IMR-90 (cell line): ENCODE results near the gene VWA8. TPM values are rescaled to one million over a fixed set of nuclear protein-coding genes. Genes with fewer than 3 reads are reported as not detected.

Experiments
- ATAC-seq: fragments of 200-7000 bp; cut with Tn5 transposase; 2 replicates; pipeline ENCODE4 v1.9.1; 2020; ENCODE audit warnings: low read depth, mild to moderate bottlenecking, moderate library complexity
- BruUV-seq: library from RNA; stranded (reverse); fragments of 400-500 nt; replicated peaks from 2 replicates; lab custom pipeline; 2021; lab: Mats Ljungman, UMichigan
- CTCF ChIA-PET: fragments of 300-600 bp; formaldehyde crosslinking; extraction: SDS; loops from one replicate; lab custom pipeline; 2021; ENCODE audit warnings: antibody characterized with exemption; lab: Yijun Ruan, JAX
- POLR2A ChIA-PET: fragments of 300-600 bp; sonication (Branson Sonifier 250); formaldehyde crosslinking; loops from one replicate; lab custom pipeline; 2022; ENCODE audit warnings: antibody characterized with exemption; ENCODE audit not compliant: unreplicated experiment; lab: Charles Lee
- DNase-seq: peaks from one replicate; pipeline ENCODE4 v3.0.0; 2013
- H2AFZ ChIP-seq: replicated peaks from 2 replicates; pipeline ENCODE3; 2013; ENCODE audit warnings: low read length, mild to moderate bottlenecking; ENCODE audit not compliant: poor library complexity
- H2AK5ac ChIP-seq: 2 replicates; pipeline ENCODE4 v1.6.1; 2013; ENCODE audit warnings: low read depth, low read length, inconsistent platforms
- H2AK9ac ChIP-seq: replicated peaks from 2 replicates; pipeline ENCODE3; 2013; ENCODE audit warnings: mild to moderate bottlenecking, low read depth, low read length, moderate library complexity; ENCODE audit not compliant: poor library complexity
- H2BK120ac ChIP-seq: 2 replicates; pipeline ENCODE4 v1.6.1; 2013; ENCODE audit warnings: low read depth, low read length, inconsistent platforms
- H2BK15ac ChIP-seq: 3 replicates; pipeline ENCODE4 v1.6.1; 2013; ENCODE audit warnings: low read depth, low read length, inconsistent platforms
- H2BK20ac ChIP-seq: 2 replicates; pipeline ENCODE4 v1.6.1; 2013; ENCODE audit warnings: low read depth, mild to moderate bottlenecking, inconsistent platforms, low read length, moderate library complexity
- H2BK5ac ChIP-seq: 2 replicates; pipeline ENCODE4 v1.6.1; 2013; ENCODE audit warnings: mild to moderate bottlenecking, low read depth, low read length, inconsistent platforms; ENCODE audit not compliant: poor library complexity, severe bottlenecking
- H3K14ac ChIP-seq: replicated peaks from 2 replicates; pipeline ENCODE4 v1.6.1; 2013; ENCODE audit warnings: low read depth, low read length, inconsistent platforms
- H3K18ac ChIP-seq: 2 replicates; pipeline ENCODE4 v1.6.1; 2013; ENCODE audit warnings: low read depth, low read length, control low read depth
- H3K23ac ChIP-seq: 2 replicates; pipeline ENCODE4 v1.6.1; 2013; ENCODE audit warnings: low read depth, low read length, inconsistent platforms
- H3K27ac ChIP-seq: 2 replicates; pipeline ENCODE4 v1.5.1; 2013; ENCODE audit warnings: mild to moderate bottlenecking, control low read depth, low read length; ENCODE audit not compliant: insufficient read depth
- H3K27me3 ChIP-seq: 2 replicates; pipeline ENCODE4 v1.6.1; 2013; ENCODE audit warnings: low read length; ENCODE audit not compliant: control insufficient read depth, insufficient read depth
- H3K36me3 ChIP-seq: 2 replicates; pipeline ENCODE4 v1.6.1; 2013; ENCODE audit warnings: low read length, mixed read lengths; ENCODE audit not compliant: control insufficient read depth, insufficient read depth
- H3K4ac ChIP-seq: 2 replicates; pipeline ENCODE4 v1.6.1; 2013; ENCODE audit warnings: low read depth, low read length, inconsistent platforms
- H3K4me1 ChIP-seq: 2 replicates; pipeline ENCODE4 v1.6.1; 2013; ENCODE audit warnings: low read length, mixed read lengths; ENCODE audit not compliant: control insufficient read depth, insufficient read depth
- H3K4me2 ChIP-seq: 2 replicates; pipeline ENCODE4 v1.6.1; 2013; ENCODE audit warnings: low read depth, mild to moderate bottlenecking, control low read depth, low read length, moderate library complexity
- H3K4me3 ChIP-seq: 2 replicates; pipeline ENCODE4 v1.5.1; 2013; ENCODE audit warnings: low read depth, mild to moderate bottlenecking, control low read depth, low read length, moderate library complexity; ENCODE audit not compliant: insufficient read depth
- H3K56ac ChIP-seq: 2 replicates; pipeline ENCODE4 v1.6.1; 2013; ENCODE audit warnings: low read length, inconsistent platforms; ENCODE audit not compliant: insufficient read depth; ENCODE audit errors: extremely low read depth
- H3K79me1 ChIP-seq, 2 experiments: 2 replicates each; pipeline ENCODE4 v1.6.1; 2013; ENCODE audit warnings: low read length in 2 of 2, inconsistent platforms in 1 of 2, low read depth in 1 of 2
- H3K9ac ChIP-seq: 2 replicates; pipeline ENCODE4 v1.6.1; 2013; ENCODE audit warnings: low read depth, low read length, control low read depth
- H3K9me1 ChIP-seq: 2 replicates; pipeline ENCODE4 v1.6.1; 2013; ENCODE audit warnings: low read length, inconsistent platforms; ENCODE audit not compliant: insufficient read depth
- H3K9me3 ChIP-seq: 2 replicates; pipeline ENCODE4 v1.6.1; 2013; ENCODE audit warnings: low read length; ENCODE audit not compliant: control insufficient read depth, insufficient read depth
- H4K20me1 ChIP-seq: 2 replicates; pipeline ENCODE4 v1.6.1; 2013; ENCODE audit warnings: low read length, inconsistent platforms; ENCODE audit not compliant: insufficient read depth
- H4K5ac ChIP-seq: 2 replicates; pipeline ENCODE4 v1.6.1; 2013; ENCODE audit warnings: mild to moderate bottlenecking, low read depth, low read length, control low read depth
- H4K8ac ChIP-seq, 2 experiments: 2 replicates each; pipeline ENCODE4 v1.6.1; 2013; ENCODE audit warnings: low read depth in 2 of 2, low read length in 2 of 2, control low read depth in 1 of 2, inconsistent platforms in 1 of 2
- H4K91ac ChIP-seq: 2 replicates; pipeline ENCODE4 v1.6.1; 2013; ENCODE audit warnings: low read depth, low read length, inconsistent platforms; ENCODE audit not compliant: insufficient read depth
- BHLHE40 ChIP-seq: fragments of 150-350 bp; IDR thresholded peaks from 2 replicates; pipeline ENCODE4 v1.6.1; 2016; ENCODE audit warnings: mild to moderate bottlenecking, low read depth, low read length
- CEBPB ChIP-seq: IDR thresholded peaks from 2 replicates; pipeline ENCODE4 v1.6.1; 2012; ENCODE audit warnings: low read depth, low read length, improper control_type of control experiment
- CHD1 ChIP-seq: IDR thresholded peaks from 2 replicates; pipeline ENCODE4 v1.6.1; 2012; ENCODE audit warnings: low read depth, low read length, improper control_type of control experiment
- MAZ ChIP-seq: IDR thresholded peaks from 2 replicates; pipeline ENCODE4 v1.6.1; 2012; ENCODE audit warnings: low read depth, mild to moderate bottlenecking, low read length, improper control_type of control experiment, moderate library complexity, borderline replicate concordance
- MXI1 ChIP-seq: IDR thresholded peaks from 2 replicates; pipeline ENCODE4 v1.6.1; 2012; ENCODE audit warnings: low read depth, mild to moderate bottlenecking, low read length, moderate library complexity, borderline replicate concordance
- NFE2L2 ChIP-seq: fragments of 150-350 bp; IDR thresholded peaks from 2 replicates; pipeline ENCODE4 v1.6.1; 2016; ENCODE audit warnings: low read depth, mild to moderate bottlenecking, low read length
- POLR2A ChIP-seq: IDR thresholded peaks from 2 replicates; pipeline ENCODE4 v1.6.1; 2012; ENCODE audit warnings: mild to moderate bottlenecking, low read depth, low read length
- SMC3 ChIP-seq: fragments of 150-350 bp; IDR thresholded peaks from 2 replicates; pipeline ENCODE4 v1.6.1; 2016; ENCODE audit warnings: low read depth, mild to moderate bottlenecking, antibody characterized with exemption, low read length, moderate library complexity
- WGBS, 2 experiments: methylation state at CpG; one replicate each; pipeline versions ENCODE4 v1.1.5 to v1.1.7; 2013; ENCODE audit warnings: missing lambda C conversion rate in 2 of 2; ENCODE audit not compliant: insufficient read length in 1 of 2; ENCODE audit errors: extremely low coverage in 2 of 2; 5-methylcytosine and 5-hydroxymethylcytosine counted together
- dilution Hi-C: fragments of 300-500 bp; cut with HindIII; formaldehyde crosslinking; loops from one replicate; pipeline ENCODE4 v1.14.3; 2018; ENCODE audit warnings: low sequenced_read_pairs; ENCODE audit not compliant: unreplicated experiment
- in situ Hi-C: fragments of 300-500 bp; cut with MboI; formaldehyde crosslinking; loops from 3 replicates; pipeline ENCODE4 v1.14.3; 2019; ENCODE audit warnings: low sequenced_read_pairs, inconsistent platforms, mixed read lengths
- intact Hi-C: fragments of 100-400 bp; cut with micrococcal nuclease; formaldehyde crosslinking; loops from 2 replicates; pipeline ENCODE4 v1.10.0; 2022
- polyA plus RNA-seq, 3 experiments: library from polyadenylated mRNA; depleted of rRNA; stranded (reverse); fragments of >200 nt; gene quantifications; 2 replicates each; pipeline ENCODE4 v1.2.3, GENCODE V29; 2012; ENCODE audit warnings: low replicate concordance in 1 of 3
- total RNA-seq: library from RNA; depleted of rRNA; stranded (reverse); fragments of >200 nt; gene quantifications from 2 replicates; pipeline ENCODE4 v1.2.3, GENCODE V29; 2012
- TF ChIP-seq, protein P1 (sequence below): fragments of 150-350 bp; IDR thresholded peaks from 2 replicates; pipeline ENCODE4 v1.6.1; 2017; ENCODE audit warnings: mild to moderate bottlenecking, antibody characterized with exemption, low read length, low read depth

VWA8 gene
- total and polyA plus RNA-seq, 2 of the 4 experiments (the other 2 are of a cell fraction): 5.9 to 18.3 TPM

DNA sequence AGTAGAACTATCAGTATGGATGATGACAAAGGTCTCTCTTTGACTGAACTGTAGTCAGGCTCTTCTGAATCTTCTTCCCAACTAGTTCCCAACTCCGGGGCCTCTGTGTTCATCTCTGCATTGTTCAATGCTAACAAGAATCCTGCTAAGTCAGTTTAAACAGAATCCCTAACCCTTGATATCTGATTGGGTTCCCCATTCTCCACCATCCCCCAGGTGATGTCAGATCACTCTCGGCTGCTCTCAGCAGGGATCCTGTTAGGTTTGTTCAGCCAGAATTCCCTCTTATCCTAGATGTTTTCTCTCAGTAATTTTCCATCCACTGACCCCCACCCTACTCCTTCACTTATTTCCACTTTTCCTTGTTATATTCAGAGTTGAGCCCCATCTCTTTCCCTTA, 280.0 kb downstream of the VWA8 start:
- TF ChIP-seq, protein P1, sequence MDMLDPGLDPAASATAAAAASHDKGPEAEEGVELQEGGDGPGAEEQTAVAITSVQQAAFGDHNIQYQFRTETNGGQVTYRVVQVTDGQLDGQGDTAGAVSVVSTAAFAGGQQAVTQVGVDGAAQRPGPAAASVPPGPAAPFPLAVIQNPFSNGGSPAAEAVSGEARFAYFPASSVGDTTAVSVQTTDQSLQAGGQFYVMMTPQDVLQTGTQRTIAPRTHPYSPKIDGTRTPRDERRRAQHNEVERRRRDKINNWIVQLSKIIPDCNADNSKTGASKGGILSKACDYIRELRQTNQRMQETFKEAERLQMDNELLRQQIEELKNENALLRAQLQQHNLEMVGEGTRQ: no peak
- TF ChIP-seq CEBPB: no peak
- TF ChIP-seq POLR2A: no peak
- no peak for TF ChIP-seq MXI1
- TF ChIP-seq MAZ: no peak
- no peak for TF ChIP-seq NFE2L2
- TF ChIP-seq BHLHE40: no peak
- no peak for TF ChIP-seq CHD1
- TF ChIP-seq SMC3: no peak

More for the DNA sequence above, 280.0 kb downstream of the VWA8 start:
- no peak overlapping the region for H2AK9ac ChIP-seq
- H2BK20ac ChIP-seq: no peak overlapping the region
- H3K14ac ChIP-seq: no peak overlapping the region
- H2BK15ac ChIP-seq: no peak overlapping the region
- no peak overlapping the region for H2BK120ac ChIP-seq
- ChIA-PET POLR2A (no interaction called here), CTCF (no interaction called here)
- no peak overlapping the region for H3K4me3 ChIP-seq
- no peak overlapping the region for H4K91ac ChIP-seq
- DNase-seq: no peak
- no peak overlapping the region for H3K23ac ChIP-seq
- H2AFZ ChIP-seq: no peak overlapping the region
- H3K4me1 ChIP-seq: peaks cover 2% of the 10 kb centered on the region; the same call in 1 of the 2 replicates
- H2BK5ac ChIP-seq: no peak overlapping the region
- H3K56ac ChIP-seq: no peak overlapping the region
- H3K79me1 ChIP-seq: no peaks in the 10 kb centered on the region
- in situ Hi-C loops: no loop called here
- no peak overlapping the region for H4K8ac ChIP-seq
- 100% methylated on average over 1 of the region's 2 CpGs; no CpG with 5 or more reads in 1 of the 2 experiments for WGBS, 2 experiments
- no peak overlapping the region for H3K18ac ChIP-seq
- H3K4ac ChIP-seq: no peak overlapping the region
- no peaks in the 10 kb centered on the region for H4K20me1 ChIP-seq
- no peak for ATAC-seq
- H3K4me2 ChIP-seq: no peak overlapping the region
- no peak overlapping the region for H2AK5ac ChIP-seq
- H3K27ac ChIP-seq: no peak overlapping the region
- no peaks in the 10 kb centered on the region for H3K27me3 ChIP-seq
- H3K9me3 ChIP-seq: no peaks in the 10 kb centered on the region
- no peak overlapping the region for H4K5ac ChIP-seq
- BruUV-seq: no TSS peak
- dilution Hi-C loops: no loop called here
- no peaks in the 10 kb centered on the region for H3K9me1 ChIP-seq
- intact Hi-C loops: no loop called here
- H3K9ac ChIP-seq: no peak overlapping the region
- H3K36me3 ChIP-seq: no peaks in the 10 kb centered on the region; the same call in 1 of the 2 replicates
